GM23338 (cell line): Measurements from ENCODE around the gene OR2T3.
"Not testable (repeated sequence)": the region's sequence is repeated elsewhere in the genome, so short reads cannot be mapped to it uniquely, and the experiment has no call there.

ENCODE experiments used
- CREB1 ChIP-seq: fragments of 250-450 bp; sonication (Bioruptor Pico); IDR thresholded peaks from 2 replicates; pipeline ENCODE4 v1.5.0; 2020; ENCODE audit warnings: low read depth, mild to moderate bottlenecking, moderate library complexity
- CTCF ChIP-seq, 2 experiments: fragments of 200-600 bp in 1 of 2; sonication (generic) in 1 of 2; conservative IDR thresholded peaks; 2 replicates each; pipeline versions ENCODE4 v1.5.1 to v1.6.1; 2016 to 2017; ENCODE audit warnings: antibody characterized with exemption in 2 of 2, low read depth in 2 of 2, mild to moderate bottlenecking in 2 of 2, moderate library complexity in 1 of 2
- ETS1 ChIP-seq: IDR thresholded peaks from 2 replicates; pipeline ENCODE4 v1.6.1; 2016; ENCODE audit warnings: antibody characterized with exemption
- EZH2 ChIP-seq: fragments of 200-600 bp; sonication (generic); IDR thresholded peaks from one replicate; pipeline ENCODE4 v1.8.0; 2017; ENCODE audit warnings: antibody characterized with exemption, mild to moderate bottlenecking, low read depth; ENCODE audit not compliant: unreplicated experiment
- EZH2phosphoT487 ChIP-seq: fragments of 200-600 bp; sonication (generic); IDR thresholded peaks from one replicate; pipeline ENCODE4 v1.8.1; 2018; ENCODE audit warnings: antibody characterized with exemption; ENCODE audit not compliant: unreplicated experiment
- JUNB ChIP-seq: IDR thresholded peaks from one replicate; pipeline ENCODE4 v1.6.1; 2016; ENCODE audit warnings: antibody characterized with exemption; ENCODE audit not compliant: unreplicated experiment
- POLR2AphosphoS5 ChIP-seq: IDR thresholded peaks from 2 replicates; pipeline ENCODE4 v1.6.1; 2016; ENCODE audit warnings: antibody characterized with exemption, low read depth
- REST ChIP-seq: IDR thresholded peaks from one replicate; pipeline ENCODE4 v1.6.1; 2018; ENCODE audit warnings: antibody characterized with exemption; ENCODE audit not compliant: unreplicated experiment
- STAT1 ChIP-seq: IDR thresholded peaks from one replicate; pipeline ENCODE4 v1.6.1; 2016; ENCODE audit warnings: antibody characterized with exemption; ENCODE audit not compliant: unreplicated experiment
- ZNF114 ChIP-seq: fragments of 250-450 bp; sonication (Bioruptor Pico); IDR thresholded peaks from 2 replicates; pipeline ENCODE4 v1.5.0; 2020; ENCODE audit warnings: mild to moderate bottlenecking, moderate library complexity
- ZNF331 ChIP-seq: fragments of 250-450 bp; sonication (Bioruptor Pico); IDR thresholded peaks from 2 replicates; pipeline ENCODE4 v1.5.0; 2020; ENCODE audit warnings: low read depth, mild to moderate bottlenecking, moderate library complexity
- ZNF462 ChIP-seq: fragments of 250-450 bp; sonication (Bioruptor Pico); IDR thresholded peaks from 2 replicates; pipeline ENCODE4 v1.5.0; 2020; ENCODE audit warnings: mild to moderate bottlenecking, moderate library complexity

- TF ChIP-seq CTCF (conservative IDR thresholded peaks at IDR 0.05; ENCODE audit: low read depth in 2 of 2); EZH2; CREB1; EZH2phosphoT487; POLR2AphosphoS5; REST; ZNF331 (CRISPR knock-in tag); ZNF114; ETS1; STAT1; JUNB; ZNF462 (CRISPR knock-in tag): not testable (repeated sequence)
Measured at GRCh38 chr1:248510217-248510616, 37.1 kb downstream of the OR2T3 start.
